Measurements from ENCODE around the gene ZNF563. TPM values are rescaled to one million over a fixed set of nuclear protein-coding genes. Genes with fewer than 3 reads are reported as not detected.

Gene ZNF563
- total RNA-seq, 2 experiments from 2014 or later: 4.5 to 5.1 TPM

- no peak for DNase-seq
- Histone ChIP-seq H3K27ac (ENCODE audit: low read depth in 1 of 2, low read length in 2 of 2) (no peak overlapping the region), H3K4me1 (ENCODE audit: insufficient read depth, low read length) (peaks cover 25% of the 10 kb centered on the region), H3K4me3 (ENCODE audit: low read length) (no peak overlapping the region), H3K9me3 (ENCODE audit: control insufficient read depth in 1 of 2, insufficient read depth in 1 of 2, low read length in 2 of 2) (no peaks in the 10 kb centered on the region), H3K36me3 (ENCODE audit: insufficient read depth, low read length) (no peaks in the 10 kb centered on the region), H3K27me3 (ENCODE audit: control insufficient read depth in 1 of 2, insufficient read depth in 2 of 2, low read length in 2 of 2) (no peaks in the 10 kb centered on the region)
- ATAC-seq (ENCODE audit: poor library complexity): no peak
- peak overlapping the region; percentile 100 for H3K4me3 Mint-ChIP-seq
- H3K9me3 Mint-ChIP-seq: no peaks in the 10 kb centered on the region
- POLR2A ChIA-PET: interaction anchor here (1.5 kb wide), 1 partner anchor 41 kb away, joined by 3 read pairs; no protein-coding TSS in a partner anchor
- intact Hi-C loops (cut with DNase I, micrococcal nuclease): loop anchor here (5.0 to 10.0 kb wide), 3 partner anchors 128 to 446 kb away; partner anchors contain the start of gene ZNF69 (in 1 of the 2)
- CTCF ChIA-PET: no interaction called here
- H3K27ac Mint-ChIP-seq: peak overlapping the region; percentile 96
- TF ChIP-seq CTCF (IDR thresholded peaks at IDR 0.05): no peak
- H3K36me3 Mint-ChIP-seq (ENCODE audit: low read depth): peaks cover 20% of the 10 kb centered on the region
- peaks cover 67% of the 10 kb centered on the region for H3K4me1 Mint-ChIP-seq (ENCODE audit: low read depth)
- no peaks in the 10 kb centered on the region for H3K27me3 Mint-ChIP-seq
These were observed 3.1 kb downstream of the ZNF563 start for GRCh38 chr19:12330340-12330739.

GRCh38 chr19:12325690-12326089 lies 7.7 kb downstream of the ZNF563 start:
- intact Hi-C loops (cut with DNase I, micrococcal nuclease): no loop called here
- no peak for DNase-seq
- no peak for TF ChIP-seq CTCF (IDR thresholded peaks at IDR 0.05)
- no peaks in the 10 kb centered on the region for H3K4me1 ChIP-seq (ENCODE audit: insufficient read depth, low read length)
- H3K27ac ChIP-seq (ENCODE audit: low read depth in 1 of 2, low read length in 2 of 2): no peak overlapping the region
- Mint-ChIP-seq H3K36me3 (ENCODE audit: low read depth) (peaks cover 57% of the 10 kb centered on the region), H3K27ac (no peak overlapping the region), H3K27me3 (no peaks in the 10 kb centered on the region), H3K9me3 (peaks cover 8% of the 10 kb centered on the region), H3K4me1 (ENCODE audit: low read depth) (peaks cover 38% of the 10 kb centered on the region), H3K4me3 (no peak overlapping the region)
- no peaks in the 10 kb centered on the region for H3K27me3 ChIP-seq (ENCODE audit: control insufficient read depth in 1 of 2, insufficient read depth in 2 of 2, low read length in 2 of 2)
- ChIA-PET POLR2A (no interaction called here), CTCF (interaction anchor here (0.7 kb wide), 1 partner anchor 90 kb away, joined by 3 read pairs; no protein-coding TSS in a partner anchor)
- peaks cover 0 to 14% of the 10 kb centered on the region in 2 experiments for H3K9me3 ChIP-seq (ENCODE audit: control insufficient read depth in 1 of 2, insufficient read depth in 1 of 2, low read length in 2 of 2)
- peaks cover 24% of the 10 kb centered on the region for H3K36me3 ChIP-seq (ENCODE audit: insufficient read depth, low read length)
- ATAC-seq (ENCODE audit: poor library complexity): no peak
- H3K4me3 ChIP-seq (ENCODE audit: low read length): no peak overlapping the region

- intact Hi-C loops (cut with DNase I, micrococcal nuclease): no loop called here
- peaks cover 26 to 37% of the 10 kb centered on the region in 2 experiments for H3K9me3 ChIP-seq (ENCODE audit: control insufficient read depth in 1 of 2, insufficient read depth in 1 of 2, low read length in 2 of 2)
- no peak overlapping the region for H3K4me3 ChIP-seq (ENCODE audit: low read length)
- H3K9me3 Mint-ChIP-seq: peaks cover 22% of the 10 kb centered on the region
- H3K27ac Mint-ChIP-seq: no peak overlapping the region
- no peak for TF ChIP-seq CTCF (IDR thresholded peaks at IDR 0.05)
- H3K27me3 Mint-ChIP-seq: no peaks in the 10 kb centered on the region
- H3K27ac ChIP-seq (ENCODE audit: low read depth in 1 of 2, low read length in 2 of 2): no peak overlapping the region
- H3K4me1 ChIP-seq (ENCODE audit: insufficient read depth, low read length): no peaks in the 10 kb centered on the region
- ATAC-seq (ENCODE audit: poor library complexity): no peak
- H3K4me3 Mint-ChIP-seq: no peak overlapping the region
- ChIA-PET CTCF (no interaction called here), POLR2A (no interaction called here)
- H3K4me1 Mint-ChIP-seq (ENCODE audit: low read depth): peaks cover 5% of the 10 kb centered on the region
- H3K36me3 Mint-ChIP-seq (ENCODE audit: low read depth): peaks cover 85% of the 10 kb centered on the region
- H3K36me3 ChIP-seq (ENCODE audit: insufficient read depth, low read length): peaks cover 51% of the 10 kb centered on the region
- DNase-seq: no peak
- no peaks in the 10 kb centered on the region for H3K27me3 ChIP-seq (ENCODE audit: control insufficient read depth in 1 of 2, insufficient read depth in 2 of 2, low read length in 2 of 2)
These were observed 14.5 kb downstream of the ZNF563 start for GRCh38 chr19:12318782-12319413.
